ENCODE data around the gene PTGR2.
A peak's percentile ranks its signal among the peaks of the same experiment; 100 is the strongest.
"Not testable (repeated sequence)": the region's sequence is repeated elsewhere in the genome, so short reads cannot be mapped to it uniquely, and the experiment has no call there.

The PTGR2 gene

DNA sequence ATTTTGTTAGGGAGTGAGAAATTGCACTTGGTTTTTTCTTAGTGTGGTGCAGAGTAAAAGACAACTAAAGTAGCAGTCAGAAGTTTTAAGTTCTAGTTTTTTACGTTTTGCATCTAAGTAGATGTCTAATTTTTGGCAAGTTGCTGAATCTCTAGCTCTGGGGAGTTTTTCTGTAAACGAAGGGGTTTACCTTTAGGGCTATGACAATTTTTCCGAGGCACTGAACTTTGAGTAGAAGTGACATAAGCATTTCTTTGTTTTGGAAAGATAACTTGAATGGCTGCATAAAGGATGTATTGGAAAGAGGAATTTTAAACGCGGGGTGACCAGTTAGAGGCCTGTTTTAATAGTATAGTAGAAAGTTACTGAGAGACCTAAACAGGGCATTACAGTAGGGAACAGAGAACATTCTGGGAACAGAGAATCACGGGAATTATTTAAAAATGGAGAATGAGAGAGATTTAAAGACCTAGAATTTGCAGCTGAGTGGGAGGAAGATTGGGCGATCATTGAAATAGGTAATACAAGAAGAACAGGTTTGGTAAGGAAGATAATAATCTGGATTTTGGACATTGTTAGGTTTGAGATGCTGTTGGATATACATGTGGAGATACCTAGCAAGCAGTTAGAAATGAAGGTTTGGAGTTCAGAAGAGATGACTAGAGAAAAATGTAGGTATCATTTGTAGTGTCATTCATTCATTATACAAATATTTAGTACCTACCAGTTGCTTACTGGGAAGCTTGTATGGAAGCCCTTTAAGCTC lies 36.2 kb downstream of the PTGR2 start:
- DNase-seq = peak in 1 of 5 experiments; percentile 11

DNA sequence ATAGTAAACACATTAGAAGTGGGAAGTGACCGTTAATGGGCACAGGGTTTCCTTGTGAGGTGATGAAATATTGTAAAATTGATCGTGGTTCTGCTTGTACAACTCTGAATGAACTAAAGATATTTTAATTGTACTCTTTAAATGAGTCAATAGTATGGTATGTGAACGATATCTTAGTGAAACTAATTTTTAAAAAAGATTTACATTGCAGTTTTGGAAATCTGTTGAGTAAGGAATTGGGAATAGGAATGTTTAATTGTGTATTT lies 36.8 kb downstream of the PTGR2 start:
- no peak for DNase-seq

DNA sequence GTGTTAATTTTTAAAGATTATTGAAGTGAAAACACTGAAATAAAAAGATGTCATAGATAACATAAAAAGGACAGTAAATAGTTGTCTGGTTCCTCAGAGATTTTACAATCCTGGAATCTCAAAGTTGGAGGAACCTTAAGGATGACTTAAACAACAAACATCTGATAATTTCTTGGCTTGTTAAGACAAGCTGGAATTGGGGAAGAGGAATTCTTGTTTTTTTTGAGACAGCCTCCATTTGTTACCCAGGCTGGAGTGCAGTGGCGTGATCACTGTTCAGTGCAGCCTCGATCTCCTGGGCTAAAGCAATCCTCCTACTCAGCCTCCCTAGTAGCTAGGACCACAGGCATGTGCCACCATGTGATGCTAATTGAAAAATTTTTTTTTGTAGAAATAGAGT lies 37.3 kb downstream of the PTGR2 start:
- no peak for DNase-seq

DNA sequence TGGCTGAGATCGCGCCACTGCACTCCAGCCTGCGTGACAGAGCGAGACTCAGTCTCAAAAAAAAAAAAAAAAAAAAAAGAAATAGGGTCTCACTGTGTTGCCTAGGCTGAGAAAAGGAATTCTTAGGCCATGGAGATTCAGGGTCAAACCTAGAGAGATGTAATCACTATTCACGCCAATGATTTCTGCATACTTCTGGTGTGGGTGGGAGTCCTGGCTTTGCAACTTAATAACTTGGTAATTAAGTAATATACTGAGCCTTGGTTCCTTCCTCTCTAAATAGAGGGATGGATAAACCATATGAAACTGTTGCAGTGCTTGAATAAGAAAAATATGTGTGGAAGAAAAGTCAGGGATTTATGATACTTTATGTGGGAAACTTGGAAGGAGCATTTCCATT lies 37.7 kb downstream of the PTGR2 start:
- DNase-seq = no peak

DNA sequence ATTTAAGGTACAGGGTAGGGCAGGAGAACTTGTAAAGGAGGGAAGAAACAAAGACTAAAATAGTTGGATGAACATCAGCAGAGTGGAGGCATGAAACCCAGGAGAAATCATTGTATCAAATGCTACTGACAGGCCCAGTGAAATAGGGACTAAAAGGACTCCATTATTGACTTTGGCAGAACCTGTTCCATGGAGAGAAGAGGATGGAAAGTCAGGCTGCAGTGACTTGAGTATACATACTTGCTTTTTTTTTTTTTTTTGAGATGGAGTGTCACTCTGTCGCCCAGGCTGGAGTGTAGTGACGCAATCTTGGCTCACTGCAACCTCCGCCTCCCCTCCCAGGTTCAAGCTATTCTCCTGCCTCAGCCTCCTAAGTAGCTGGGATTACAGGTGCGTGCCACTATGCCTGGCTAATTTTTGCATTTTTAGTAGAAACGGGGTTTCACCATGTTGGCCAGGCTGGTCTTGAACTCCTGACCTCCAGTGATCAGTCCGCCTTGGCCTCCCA lies 42.6 kb downstream of the PTGR2 start:
- not testable (repeated sequence) for DNase-seq

DNA sequence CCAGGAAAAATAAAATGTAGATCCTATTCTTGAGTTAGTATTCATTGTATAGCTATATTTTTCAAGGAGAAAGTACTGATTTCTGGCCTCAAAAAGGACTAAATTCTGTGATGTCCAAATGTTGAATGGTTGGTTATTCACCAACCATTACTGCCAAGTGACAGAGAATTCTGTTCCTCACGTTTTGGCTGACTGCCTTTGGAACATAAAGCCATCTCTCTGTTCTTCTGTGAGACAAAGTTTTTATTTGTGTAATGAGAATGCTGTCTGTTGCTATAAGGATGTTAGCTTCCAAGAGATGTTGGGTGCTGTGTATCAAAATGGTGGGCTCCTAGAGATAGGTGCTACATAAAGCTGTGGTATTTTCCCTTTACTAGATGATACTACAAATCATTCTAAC lies 44.3 kb downstream of the PTGR2 start:
- no peak for DNase-seq

DNA sequence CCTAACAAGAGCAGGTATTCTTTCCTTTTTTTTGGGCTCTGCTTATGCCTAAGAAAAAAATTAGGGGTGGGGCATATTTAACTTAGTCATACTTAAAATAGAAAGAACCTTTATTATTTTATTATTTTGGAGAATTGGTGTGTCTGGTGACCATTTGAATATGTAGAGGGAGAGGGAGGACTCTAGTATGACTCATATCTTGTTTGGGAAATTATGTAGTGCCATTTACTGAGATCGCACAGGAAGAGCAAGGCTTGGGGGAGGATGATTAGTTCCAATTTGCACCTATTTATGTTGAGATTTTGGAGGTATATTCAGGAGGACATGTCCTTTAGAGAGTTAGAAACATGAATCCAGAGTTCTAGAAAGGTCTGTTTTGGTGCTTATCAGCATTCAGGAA lies 44.9 kb downstream of the PTGR2 start:
- DNase-seq = no peak

DNA sequence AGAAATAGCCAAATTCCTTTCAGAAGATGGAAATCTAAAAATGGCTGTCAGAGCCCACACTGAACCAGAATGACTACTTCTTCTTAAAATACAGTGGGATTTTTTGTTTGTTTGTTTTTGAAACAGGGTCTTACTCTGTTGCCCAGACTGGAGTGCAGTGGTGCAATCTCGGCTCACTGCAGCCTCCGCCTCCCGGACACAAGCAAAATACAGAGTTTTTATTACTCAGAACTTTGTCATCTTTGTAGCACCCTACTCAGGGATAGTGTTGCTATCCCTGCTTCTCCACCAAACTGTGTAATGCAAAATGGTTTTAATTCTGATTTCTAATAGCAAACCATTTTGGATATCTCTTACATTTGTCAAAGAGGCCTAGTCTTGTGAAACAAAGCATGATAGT lies 51.4 kb downstream of the PTGR2 start:
- no peak for DNase-seq

DNA sequence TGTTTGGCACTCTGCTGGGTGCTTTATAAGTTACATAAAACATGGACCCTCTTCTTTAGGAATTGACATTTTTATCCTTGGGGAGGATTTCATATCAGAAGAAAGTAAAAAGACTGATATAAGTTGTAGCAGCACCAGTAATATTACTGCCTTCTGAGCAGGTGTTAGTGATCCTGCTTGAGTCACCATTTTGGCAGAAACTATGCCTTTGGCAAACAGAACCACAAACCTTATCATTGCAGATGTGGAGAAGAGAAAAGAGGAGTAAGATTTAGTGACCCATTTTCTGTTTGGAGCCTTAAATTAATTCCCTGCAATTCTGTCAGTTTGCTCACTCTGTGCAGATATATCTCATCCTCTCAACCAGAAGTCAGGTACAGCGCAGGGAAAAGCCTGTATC lies 58.0 kb downstream of the PTGR2 start:
- DNase-seq = no peak

DNA sequence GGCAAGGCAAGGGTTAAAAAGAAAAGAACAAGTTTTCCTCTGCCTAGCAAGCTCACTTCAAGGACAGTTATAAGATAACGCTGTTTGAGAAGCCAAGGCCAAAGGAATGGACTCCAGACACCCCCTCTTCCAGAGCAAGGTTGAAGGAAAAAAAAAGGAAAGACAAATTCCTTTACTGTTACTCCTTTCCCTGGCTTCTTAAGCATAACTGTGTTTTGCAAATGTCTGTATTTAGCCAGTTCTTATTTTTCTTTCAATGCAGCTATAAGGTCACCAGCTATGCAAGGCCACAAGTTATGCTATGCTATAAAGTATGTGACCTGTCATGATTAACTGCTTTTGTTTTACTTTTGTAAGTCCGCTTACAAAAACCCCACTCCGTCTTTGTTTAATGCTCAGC lies 61.6 kb downstream of the PTGR2 start:
- DNase-seq = no peak

DNA sequence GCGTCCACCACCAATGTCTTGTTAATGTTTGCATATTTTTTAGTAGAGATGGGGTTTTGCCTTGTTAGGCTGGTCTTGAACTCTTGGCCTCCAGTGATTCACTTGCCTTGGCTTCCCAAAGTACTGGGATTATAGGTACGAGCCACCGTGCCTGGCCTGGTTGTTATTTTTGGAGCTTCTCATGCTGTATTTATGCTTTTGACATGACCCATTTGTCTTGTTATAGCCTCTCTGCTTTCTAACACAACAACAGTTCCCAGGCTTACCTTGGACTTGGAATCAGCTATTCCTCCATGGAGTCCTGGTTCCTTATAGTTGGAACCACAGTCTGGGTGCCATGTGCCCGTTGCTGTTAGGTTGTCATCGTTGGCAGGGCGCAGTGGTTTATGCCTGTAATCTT lies 64.7 kb downstream of the PTGR2 start:
- no peak for DNase-seq

DNA sequence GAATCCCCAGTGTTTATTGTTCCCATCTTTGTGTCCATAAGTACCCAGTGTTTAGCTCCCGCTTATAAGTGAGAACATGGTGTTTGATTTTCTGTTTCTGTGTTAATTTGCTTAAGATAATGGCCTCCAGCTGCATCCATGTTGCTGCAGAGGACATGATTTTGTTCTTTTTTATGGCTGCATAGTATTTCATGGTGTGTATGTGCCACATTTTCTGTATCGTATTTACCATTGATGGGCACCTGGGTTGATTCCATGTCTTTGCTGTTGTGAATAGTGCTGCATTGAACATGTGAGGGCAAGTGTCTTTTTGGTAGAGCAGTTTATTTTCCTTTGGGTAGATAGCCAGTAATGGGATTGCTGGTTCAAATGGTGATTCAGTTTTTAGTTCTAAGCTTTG lies 67.8 kb downstream of the PTGR2 start:
- DNase-seq = not testable (repeated sequence)

DNA sequence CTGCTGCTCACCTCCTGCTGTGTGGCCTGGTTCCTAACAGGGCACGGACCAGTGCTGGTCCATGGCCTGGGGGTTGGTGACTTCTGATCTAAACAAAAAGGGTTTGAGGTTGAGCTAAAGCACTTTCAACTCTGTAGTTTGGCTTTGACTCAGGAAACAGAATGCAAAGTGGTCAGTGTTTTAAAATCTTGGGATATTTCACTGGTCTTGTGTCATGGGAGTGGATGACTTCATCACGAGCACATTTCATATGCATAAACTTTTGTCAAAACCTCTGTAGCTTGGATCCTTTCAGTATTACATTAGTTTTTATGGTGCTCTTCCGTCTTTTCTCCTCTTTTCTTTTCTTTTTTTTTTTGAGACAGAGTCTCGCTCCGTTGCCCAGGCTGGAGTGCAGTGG lies 72.7 kb downstream of the PTGR2 start:
- no peak for DNase-seq

Data from T-helper 2 cell (primary cell).